ENCODE measurements around the gene HAND1. TPM values are rescaled to one million over a fixed set of nuclear protein-coding genes. Genes with fewer than 3 reads are reported as not detected.

HAND1 gene
- total RNA-seq, 1 donor from 2014 or later, result 37.8 TPM

DNA sequence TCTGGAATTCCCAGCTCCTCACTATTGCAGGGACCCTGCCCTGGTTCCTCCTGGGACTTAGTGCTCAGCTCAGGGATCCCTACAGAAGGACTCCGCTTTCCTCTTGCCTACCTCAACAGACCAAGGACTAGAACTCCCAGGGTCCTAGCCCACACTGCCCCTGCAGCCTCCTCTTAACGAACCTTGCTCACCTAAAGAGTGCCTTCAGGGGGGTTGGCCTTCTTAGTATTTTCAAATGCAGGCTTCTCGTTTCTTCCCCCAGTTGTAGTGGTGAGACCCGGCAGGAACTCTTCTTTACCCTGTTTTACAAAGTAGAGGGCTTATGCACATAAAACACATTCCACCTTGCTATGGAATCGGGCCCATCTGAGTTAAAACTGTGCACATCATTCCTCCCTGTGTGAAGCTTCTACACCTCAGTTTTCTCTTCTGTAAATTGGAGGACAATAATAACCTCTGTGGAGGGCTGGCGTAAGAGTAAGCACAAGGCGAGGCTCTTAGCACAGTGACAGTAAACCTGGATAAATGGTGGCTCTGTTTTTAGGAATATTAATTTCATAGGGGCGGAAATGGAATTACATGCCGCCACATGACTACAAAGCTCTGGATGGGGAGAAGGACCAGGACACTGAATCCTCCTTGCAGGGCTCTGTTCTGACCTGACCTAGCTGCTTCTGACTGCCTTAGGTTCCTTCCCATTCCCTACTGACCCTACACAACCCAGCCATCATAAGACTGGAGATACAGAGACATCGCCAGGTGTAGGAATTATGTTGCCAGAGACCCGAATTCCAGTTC is 3.8 kb upstream of the HAND1 start:
- ATAC-seq (no peak), DNase-seq (no peak)
- intact Hi-C loops (cut with micrococcal nuclease), result no loop called here

DNA sequence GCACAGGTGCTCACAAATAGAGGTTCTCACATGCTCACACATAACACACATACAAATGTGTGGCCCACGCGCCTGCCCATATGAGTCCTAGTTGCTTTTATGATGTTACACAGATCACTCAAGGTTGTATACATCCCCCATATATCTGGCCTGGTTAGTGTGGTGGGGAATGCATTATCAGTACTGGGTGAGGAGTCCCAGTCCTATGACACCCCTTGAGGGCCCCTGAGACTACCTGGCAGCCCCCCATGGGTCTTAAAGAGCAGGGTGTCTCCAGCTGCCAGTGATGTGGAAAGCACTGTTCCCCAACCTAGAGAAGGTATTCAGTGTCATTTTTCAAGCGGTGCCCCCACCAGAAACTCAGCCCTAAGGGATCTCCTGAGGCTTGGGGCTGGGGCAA is 2.8 kb upstream of the HAND1 start:
- no peak for ATAC-seq
- no peak for DNase-seq
- intact Hi-C loops (cut with micrococcal nuclease), result no loop called here

DNA sequence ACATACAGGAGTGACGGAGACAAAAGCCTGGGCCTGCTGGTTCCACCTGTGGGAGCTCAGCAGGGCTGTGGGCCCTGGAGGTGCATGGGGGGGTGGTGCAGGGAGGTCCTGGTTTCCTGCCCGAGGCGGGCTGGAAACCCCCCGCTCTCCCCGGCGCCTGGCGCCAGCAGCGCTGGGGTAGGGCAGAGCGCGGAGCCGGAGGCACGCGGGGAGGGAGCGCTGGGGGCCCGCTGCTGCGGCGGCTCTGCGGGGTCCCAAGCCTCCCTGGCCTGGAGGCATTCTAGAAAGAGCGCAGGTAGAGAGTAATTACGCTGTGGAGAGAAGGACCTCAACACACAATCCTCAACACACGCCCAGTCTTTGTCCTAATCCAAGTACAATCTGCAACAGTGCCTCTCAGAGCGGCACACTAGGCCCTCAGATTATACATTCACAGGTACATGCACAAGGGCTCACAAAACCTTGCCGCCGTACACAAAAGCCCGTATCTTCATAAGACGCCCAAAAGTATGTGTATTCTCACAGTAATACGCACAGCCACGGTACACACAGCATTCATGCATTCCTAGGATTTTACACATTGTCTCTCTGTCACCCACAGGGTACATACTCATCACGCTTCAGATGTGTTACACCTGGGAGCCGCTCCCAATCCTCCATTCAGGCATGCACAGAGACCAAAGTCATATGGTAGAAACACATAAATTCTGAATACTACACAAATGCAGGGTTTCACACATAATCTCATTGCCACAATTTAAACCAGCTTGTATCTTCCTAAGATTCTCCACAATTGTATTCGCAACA is 2.1 kb upstream of the HAND1 start:
- ATAC-seq (no peak), DNase-seq (no peak)
- intact Hi-C loops (cut with micrococcal nuclease), result no loop called here

DNA sequence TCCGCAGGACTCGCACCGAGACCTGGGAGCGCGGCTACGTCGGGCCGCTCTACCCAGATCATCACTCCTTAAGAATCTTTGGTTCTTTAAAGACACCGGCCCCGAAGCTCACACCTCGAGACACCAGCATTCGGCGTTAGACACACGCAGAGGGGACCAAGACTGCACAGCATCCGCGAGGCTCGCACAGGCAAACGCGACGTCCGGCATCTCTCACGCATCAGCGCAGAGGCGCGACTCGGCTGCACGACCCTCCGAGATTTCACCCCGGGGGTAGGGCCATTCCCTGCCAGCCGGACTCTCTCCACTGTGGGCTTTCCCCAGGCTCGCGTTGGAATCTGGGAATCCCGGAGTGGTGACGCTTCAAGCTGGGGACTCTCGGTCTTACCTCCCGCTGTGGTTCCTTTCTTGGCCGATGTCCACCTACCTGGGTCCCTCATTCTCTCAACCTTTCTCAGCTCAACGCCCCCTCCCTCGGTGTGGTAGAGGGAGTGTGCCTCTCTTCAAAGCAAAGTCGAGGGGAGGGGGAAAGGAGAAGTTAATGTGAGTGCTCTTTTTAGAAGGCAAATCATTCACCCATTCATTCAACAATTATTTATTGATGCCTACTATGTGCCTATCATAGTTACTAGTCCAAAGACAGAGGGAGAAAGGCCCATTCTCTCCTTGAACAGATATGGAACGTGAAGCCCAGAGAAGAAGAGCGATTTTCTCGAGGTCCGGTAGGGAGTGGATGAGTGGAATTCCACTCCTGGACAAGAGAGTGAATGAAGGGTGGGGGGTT is 1.3 kb upstream of the HAND1 start:
- no peak for ATAC-seq
- intact Hi-C loops (cut with micrococcal nuclease), result no loop called here
- no peak for DNase-seq

DNA sequence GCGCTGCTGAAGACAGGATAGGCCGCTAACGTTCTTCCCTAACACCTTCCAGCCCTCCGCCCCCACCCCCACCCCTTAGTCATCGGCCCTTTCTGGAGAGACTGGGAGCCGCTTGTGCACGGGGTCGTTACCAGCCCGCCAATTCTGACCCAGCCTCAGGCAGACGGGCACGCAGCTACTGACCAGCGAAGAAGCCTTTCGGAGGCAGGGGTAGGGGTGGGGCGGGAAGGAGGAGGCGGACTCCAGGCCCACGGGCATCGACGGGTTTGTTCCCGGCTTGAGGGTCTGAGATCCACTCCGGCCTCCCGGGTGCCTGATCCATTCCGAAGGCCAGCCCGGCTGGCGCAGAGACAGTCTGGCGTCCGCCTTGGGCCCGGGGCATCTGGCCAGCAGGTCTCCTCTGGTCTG is 729 bp upstream of the HAND1 start:
- no peak for DNase-seq
- intact Hi-C loops (cut with micrococcal nuclease), result no loop called here
- ATAC-seq, result no peak

DNA sequence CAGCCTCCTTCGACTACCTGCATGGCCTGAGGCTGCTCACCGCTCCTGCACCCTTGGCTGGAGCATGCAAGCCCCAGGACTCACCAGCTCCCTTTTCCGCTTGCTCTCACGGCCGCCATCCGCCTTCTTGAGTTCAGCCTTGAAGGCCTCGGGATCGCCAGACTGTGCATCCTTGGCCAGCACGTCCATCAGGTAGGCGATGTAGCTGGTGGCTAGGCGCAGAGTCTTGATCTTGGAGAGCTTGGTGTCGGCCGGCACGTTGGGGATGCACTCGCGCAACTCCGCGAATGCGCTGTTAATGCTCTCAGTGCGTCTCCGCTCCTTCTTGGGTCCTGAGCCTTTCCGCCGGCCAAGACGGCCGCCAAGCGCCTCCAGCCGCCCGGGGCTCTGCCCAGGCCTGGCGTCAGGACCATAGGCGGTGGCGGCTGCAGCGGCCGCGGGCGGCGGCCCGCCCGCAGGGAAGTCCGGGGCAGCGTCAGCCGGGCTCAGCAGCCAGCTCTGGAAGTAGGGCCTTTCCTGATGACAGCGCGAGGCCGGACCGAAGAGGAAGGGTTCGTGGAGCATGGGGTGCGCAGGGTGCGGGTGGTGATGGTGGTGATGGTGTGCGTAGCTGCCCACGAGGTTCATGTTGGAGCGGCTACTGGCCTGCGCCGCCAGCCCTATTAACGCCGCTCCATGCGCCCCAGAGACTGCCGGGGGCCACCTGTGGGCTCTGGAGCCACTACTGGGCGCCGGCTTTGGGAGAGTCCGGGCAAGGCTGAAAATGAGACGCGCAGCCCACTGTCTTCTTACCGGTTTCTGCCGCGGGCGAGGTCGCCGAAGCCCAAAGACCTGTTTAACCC is 424 bp downstream of the HAND1 start:
- intact Hi-C loops (cut with micrococcal nuclease), result no loop called here
- DNase-seq (peak; percentile 60), ATAC-seq (peak; percentile 58)

DNA sequence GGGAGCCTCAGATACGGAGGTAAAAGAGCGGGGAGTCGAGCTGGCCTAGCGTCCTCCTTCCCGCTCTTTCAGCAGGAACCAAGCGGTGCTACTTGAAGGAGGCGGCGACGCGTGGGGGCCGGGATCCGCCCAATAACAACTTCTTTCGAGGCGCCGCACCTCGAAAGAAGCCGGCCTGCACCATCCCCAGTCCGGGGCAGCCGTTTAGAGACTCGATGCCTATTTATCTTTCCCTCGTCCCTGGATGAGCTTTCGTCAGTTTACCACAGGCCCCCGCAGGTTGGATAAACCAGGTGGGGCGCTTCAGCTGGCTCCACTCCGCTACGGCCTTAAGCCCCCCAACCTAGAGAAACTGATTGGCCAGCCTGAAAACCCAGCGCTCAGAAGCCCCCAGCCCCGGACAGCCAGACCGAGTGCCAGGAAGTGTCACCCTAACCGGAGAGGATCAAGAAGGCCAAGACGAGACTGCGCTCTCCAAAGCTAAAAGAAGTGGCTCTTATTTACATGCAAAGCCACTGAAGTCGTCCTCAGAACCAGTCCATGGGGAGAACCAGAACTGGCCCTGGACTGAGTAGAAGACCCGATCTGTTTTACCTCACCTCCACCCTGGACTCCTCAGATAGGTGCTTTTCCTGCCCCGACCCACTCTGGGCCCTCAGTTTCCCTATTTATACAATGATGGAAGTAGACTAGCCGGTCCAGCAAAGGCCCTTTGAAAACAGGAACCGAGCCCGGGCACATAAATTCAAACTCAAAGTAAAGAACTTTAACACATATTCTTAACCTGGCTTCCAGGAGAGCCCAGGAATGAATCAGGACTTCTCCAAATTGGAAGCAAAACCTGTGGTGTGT is 1.4 kb downstream of the HAND1 start:
- ATAC-seq (no peak), DNase-seq (no peak)
- intact Hi-C loops (cut with micrococcal nuclease), result no loop called here

DNA sequence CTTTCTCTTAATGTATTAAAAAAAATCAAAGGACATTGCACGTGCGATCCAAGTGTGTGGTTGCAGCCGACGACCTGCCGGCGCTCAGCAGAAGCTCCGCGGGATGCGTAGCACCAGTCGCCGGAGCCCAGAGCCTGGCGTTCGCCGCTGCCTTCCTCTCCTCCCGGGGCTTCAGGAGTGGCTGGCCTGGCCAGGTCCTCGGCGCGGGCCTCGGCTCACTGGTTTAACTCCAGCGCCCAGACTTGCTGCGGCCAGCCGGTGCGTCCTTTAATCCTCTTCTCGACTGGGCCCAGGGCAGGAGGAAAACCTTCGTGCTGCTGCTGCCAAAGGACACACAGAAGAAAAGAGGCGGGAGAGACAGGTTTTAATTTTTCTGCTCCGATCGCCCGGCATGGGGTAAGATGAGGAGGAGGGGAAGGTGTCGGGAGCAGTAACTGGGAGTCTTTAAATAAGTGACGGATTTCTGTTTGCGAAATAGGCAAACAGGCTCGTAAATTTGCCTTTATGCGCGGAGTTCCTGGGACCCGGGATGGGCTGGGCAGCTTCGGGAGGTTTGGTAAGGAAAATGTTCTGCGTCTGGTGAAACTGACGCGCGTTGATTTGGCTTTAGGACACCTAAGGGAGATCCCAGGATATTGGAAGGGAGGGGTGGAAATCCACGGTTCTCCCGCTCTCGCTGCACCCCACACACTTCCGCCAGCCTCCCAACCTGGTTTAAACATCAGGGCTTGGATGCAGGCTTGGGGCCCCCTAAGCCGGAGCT is 2.3 kb downstream of the HAND1 start:
- DNase-seq, result peak; percentile 51
- intact Hi-C loops (cut with micrococcal nuclease), result no loop called here
- no peak for ATAC-seq

DNA sequence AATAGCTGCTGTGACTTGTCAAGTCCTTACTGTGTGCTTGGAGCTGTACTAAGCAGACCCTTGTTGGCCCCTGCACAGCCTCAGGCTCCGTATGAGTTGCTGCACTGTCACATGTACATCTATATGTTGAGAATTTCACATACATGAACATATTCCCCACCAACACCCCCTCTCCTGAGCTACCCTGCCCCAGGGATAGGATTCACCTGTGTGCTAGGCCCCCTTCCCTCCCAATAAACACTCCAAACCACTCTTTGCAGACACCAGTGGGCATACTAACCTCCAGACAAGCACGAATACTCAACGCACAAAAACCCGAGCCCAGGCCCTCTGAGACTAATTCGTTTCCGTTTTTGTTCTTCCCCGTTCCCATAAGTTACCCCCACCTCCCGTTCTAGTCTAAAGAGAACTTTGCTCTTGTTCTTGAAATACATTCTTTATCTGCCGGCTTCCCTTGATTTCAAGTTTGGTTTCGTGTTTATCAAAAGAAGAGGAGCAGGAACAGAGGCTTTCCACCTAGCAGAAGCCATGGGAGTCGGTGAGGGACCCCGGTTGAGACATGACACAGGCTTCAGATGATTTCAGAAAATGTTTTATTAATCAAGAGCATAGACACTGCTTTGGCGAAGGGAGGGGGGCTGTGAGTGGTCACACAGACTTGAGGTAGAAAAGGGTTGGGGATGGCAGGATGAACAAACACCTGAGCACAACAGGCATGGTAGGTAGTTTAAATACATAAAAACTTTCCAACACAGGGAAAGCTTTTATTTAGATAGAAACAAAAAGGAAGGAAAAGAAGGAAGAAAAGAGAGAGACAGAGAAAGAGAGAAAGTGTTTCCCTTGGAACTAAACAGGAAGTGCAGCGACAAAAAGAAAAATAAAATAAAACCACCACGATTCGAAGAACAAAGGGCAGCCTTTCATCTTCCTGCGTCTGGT is 3.4 kb downstream of the HAND1 start:
- no peak for ATAC-seq
- intact Hi-C loops (cut with micrococcal nuclease), result no loop called here
- DNase-seq, result no peak

DNA sequence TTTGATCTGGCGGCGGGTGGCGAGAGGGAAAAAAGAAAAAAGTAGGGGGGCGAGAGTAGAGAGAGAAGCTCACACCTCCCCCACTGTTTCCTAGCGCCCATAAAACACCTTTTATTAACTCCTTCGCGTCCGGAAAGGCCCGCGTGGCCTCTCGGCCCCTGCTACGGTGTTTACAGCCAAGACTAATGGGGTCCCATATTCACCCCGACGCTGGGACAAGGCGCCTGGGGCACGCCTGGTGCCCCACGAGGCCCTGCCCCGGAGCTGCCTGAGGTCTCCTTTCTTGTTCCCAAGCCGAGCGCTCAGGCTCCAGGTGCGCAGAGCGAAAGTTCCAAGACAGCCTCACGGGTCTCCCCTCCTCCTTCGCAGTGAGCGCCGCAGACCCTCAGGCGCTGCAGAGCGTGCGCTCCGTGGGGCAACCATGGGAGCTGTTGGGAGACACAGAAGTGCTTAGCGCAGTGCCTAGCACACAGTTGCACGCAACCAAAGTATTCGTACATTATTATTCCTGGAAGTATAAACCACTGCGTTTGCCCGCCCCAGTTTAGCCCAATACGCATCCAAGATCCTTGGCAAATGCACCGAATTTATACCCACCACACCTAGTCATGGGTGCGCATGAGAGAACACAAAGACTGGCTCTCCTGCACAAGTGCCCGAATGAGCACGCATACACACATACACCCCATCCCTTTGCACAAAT is 4.3 kb downstream of the HAND1 start:
- DNase-seq, result no peak
- intact Hi-C loops (cut with micrococcal nuclease), result no loop called here
- peak; percentile 5 for ATAC-seq

DNA sequence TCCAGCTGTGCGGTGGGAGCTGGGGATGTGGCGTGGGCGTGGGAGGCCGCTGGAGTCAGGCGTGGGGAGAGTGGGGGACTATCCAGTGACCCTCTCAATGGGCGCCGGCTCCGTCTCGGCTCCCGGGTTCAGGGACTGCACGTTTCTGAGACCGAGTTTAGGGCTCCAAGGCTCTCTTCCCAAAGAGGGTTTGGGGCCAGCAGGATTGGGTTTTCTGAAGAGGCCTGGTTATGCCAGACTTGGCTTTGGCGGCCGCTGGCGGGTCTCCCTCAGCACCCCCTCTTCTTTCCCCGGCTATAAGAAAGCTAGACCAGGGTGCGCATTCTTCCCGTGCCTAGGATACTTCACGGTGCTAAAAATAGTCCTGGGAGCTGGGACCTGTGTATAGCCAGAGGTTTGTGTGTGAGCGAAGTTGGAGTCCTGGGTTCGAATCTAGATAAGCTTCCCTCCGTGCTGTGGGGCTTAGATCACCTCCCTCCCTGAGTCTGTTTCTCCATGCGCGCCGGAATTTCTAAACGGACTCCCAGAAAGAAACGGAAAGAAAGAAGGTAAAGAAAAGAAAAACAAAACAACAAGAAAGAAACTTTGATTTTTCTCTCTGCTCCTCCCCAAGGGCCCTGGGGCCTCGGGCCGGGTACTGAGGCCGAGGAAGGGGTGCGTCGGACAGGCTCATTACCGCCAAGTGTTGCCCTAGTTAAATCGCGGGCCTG is 5.0 kb downstream of the HAND1 start:
- DNase-seq (peak; percentile 44), ATAC-seq (peak; percentile 61)
- intact Hi-C loops (cut with micrococcal nuclease), result no loop called here

DNA sequence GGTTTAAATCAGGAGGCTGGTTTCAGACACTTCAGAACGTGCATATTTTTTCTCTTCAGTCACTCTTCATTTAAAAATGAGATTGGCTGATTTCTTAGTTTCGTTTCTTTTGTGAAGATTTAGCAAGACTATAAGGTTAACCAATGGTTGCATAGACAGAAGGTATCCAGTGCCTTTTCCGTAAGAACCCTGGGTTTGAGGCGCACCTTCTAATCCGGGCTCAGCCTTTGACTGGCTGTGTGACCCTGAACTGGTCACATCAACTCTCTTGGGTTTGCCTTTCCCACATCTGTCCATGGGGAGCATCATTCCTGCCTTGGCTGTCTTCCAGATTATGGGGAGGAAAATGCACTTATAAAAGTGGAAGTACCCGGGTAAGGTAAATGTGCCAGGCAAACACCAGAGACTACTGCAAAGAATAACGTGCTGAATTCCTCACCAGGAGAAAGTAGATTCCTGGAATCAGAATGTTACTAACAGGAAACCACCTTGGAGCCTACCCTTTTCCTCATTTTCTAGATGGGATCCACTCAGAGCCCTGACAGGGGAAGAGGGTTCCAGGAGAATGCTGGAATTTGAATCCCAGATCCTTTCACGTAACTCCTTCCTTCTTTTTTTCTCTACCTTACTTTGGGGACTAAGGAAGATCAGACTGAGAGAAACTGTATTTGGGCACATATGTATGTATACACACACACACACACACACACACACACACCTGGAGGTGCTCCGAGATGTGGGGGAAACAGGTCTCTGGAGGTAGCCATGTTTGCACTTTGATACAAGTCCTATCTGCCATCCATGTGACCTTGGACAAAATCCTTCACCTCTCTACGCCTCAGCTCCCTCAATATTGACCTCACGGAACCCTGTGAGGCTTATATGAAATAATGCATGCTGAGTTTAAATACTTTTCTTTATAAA is 6.8 kb downstream of the HAND1 start:
- no peak for DNase-seq
- no peak for ATAC-seq
- intact Hi-C loops (cut with micrococcal nuclease), result no loop called here

DNA sequence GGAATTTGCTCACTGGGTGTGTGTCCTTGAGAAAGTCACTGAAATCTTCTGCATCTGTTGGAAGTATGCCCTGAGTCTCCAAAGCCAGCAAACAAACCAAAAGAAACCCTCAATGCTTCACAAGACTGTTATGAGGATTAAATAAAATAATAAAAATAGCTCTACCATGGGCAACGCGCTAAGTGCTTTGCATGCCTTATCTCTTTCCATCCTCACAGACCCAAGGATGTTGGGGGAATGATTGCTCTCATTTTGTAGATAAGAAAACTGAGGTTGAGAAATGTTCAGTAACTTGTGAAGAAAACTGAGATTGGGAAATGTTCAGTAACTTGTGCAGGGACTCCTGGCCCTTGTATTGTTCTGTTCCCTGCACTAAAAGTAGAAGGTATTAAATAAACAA is 7.9 kb downstream of the HAND1 start:
- intact Hi-C loops (cut with micrococcal nuclease), result no loop called here
- no peak for ATAC-seq
- no peak for DNase-seq

All from left ventricle myocardium superior (tissue), 1 donor.